Calu3 (cell line): ENCODE results near the gene ZNF134. TPM values are rescaled to one million over a fixed set of nuclear protein-coding genes. Genes with fewer than 3 reads are reported as not detected.

Experiments
- Bru-seq: library from RNA; stranded (reverse); fragments of 400-500 nt; gene quantifications from one replicate; lab custom pipeline; 2021; lab: Mats Ljungman, UMichigan
- BruChase-seq, 2 experiments: library from RNA; stranded (reverse); fragments of 400-500 nt; gene quantifications; one replicate each; lab custom pipeline; 2021; lab: Mats Ljungman, UMichigan
- BruUV-seq: library from RNA; stranded (reverse); fragments of 400-500 nt; replicated peaks from 2 replicates; lab custom pipeline; 2021; lab: Mats Ljungman, UMichigan
- CTCF ChIA-PET: fragments of 300-600 bp; sonication (Branson Sonifier 250); formaldehyde crosslinking; loops from one replicate; lab custom pipeline; 2022; ENCODE audit warnings: antibody characterized with exemption; lab: Charles Lee
- DNase-seq: peaks from one replicate; pipeline ENCODE4 v3.0.0; 2022
- H3K27ac Mint-ChIP-seq: one replicate; pipeline ENCODE4 v1.8.0; 2022; ENCODE audit warnings: mixed read lengths; ENCODE audit not compliant: unreplicated experiment
- H3K27me3 Mint-ChIP-seq: one replicate; pipeline ENCODE4 v1.8.0; 2022; ENCODE audit warnings: mixed read lengths; ENCODE audit not compliant: unreplicated experiment
- H3K36me3 Mint-ChIP-seq: one replicate; pipeline ENCODE4 v1.8.0; 2022; ENCODE audit warnings: mild to moderate bottlenecking, moderate library complexity, mixed read lengths; ENCODE audit not compliant: insufficient read depth, unreplicated experiment
- H3K4me1 Mint-ChIP-seq: one replicate; pipeline ENCODE4 v1.8.0; 2022; ENCODE audit warnings: mild to moderate bottlenecking, low read depth, mixed read lengths; ENCODE audit not compliant: unreplicated experiment
- H3K4me3 Mint-ChIP-seq: one replicate; pipeline ENCODE4 v1.8.0; 2022; ENCODE audit warnings: mild to moderate bottlenecking, low read depth, moderate library complexity, mixed read lengths; ENCODE audit not compliant: unreplicated experiment
- H3K9me3 Mint-ChIP-seq: one replicate; pipeline ENCODE4 v1.8.0; 2022; ENCODE audit warnings: low read depth, mixed read lengths; ENCODE audit not compliant: unreplicated experiment
- intact Hi-C: fragments of 100-400 bp; cut with micrococcal nuclease; formaldehyde crosslinking; loops from one replicate; pipeline ENCODE4 v1.10.0; 2022; ENCODE audit not compliant: unreplicated experiment
- long read RNA-seq: library from polyadenylated mRNA; stranded (forward); transcript quantifications from one replicate; pipeline ENCODE4 v2.0.0, GENCODE V29; 2022
- total RNA-seq: library from RNA; stranded (reverse); gene quantifications from 2 replicates; pipeline ENCODE4 v1.2.3, GENCODE V29; 2022
- TF ChIP-seq, protein P1 (sequence below): fragments of 200-600 bp; IDR thresholded peaks from one replicate; pipeline ENCODE4 v1.8.0; 2022; ENCODE audit warnings: antibody characterized with exemption; ENCODE audit not compliant: unreplicated experiment

ZNF134 gene
- 11.4 and 13.2 TPM in 2 replicates for total RNA-seq
- percentile 79 among the genes with signal in this experiment for Bru-seq, nascent RNA
- BruChase-seq, experiment 1, labeled RNA remaining after a 6-hour chase, result percentile 65 among the genes with signal in this experiment
- BruChase-seq, experiment 2, labeled RNA remaining after a 2-hour chase, result percentile 77 among the genes with signal in this experiment
- long read RNA-seq, full-length matches to known transcripts, result 12 of 13 reads
- long read RNA-seq, partial matches to known transcripts, result 0 of 13 reads
- long read RNA-seq, other reads (novel, unspliced or antisense), result 1 of 13 reads

- TF ChIP-seq, protein P1, sequence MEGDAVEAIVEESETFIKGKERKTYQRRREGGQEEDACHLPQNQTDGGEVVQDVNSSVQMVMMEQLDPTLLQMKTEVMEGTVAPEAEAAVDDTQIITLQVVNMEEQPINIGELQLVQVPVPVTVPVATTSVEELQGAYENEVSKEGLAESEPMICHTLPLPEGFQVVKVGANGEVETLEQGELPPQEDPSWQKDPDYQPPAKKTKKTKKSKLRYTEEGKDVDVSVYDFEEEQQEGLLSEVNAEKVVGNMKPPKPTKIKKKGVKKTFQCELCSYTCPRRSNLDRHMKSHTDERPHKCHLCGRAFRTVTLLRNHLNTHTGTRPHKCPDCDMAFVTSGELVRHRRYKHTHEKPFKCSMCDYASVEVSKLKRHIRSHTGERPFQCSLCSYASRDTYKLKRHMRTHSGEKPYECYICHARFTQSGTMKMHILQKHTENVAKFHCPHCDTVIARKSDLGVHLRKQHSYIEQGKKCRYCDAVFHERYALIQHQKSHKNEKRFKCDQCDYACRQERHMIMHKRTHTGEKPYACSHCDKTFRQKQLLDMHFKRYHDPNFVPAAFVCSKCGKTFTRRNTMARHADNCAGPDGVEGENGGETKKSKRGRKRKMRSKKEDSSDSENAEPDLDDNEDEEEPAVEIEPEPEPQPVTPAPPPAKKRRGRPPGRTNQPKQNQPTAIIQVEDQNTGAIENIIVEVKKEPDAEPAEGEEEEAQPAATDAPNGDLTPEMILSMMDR, result no peak
- Mint-ChIP-seq H3K27ac (peak within 1 kb of the TSS; percentile 11), H3K9me3 (peaks cover 43% of the 10 kb centered on the region), H3K27me3 (no peaks in the 10 kb centered on the region), H3K4me1 (peaks cover 9% of the 10 kb centered on the region), H3K36me3 (peaks cover 29% of the 10 kb centered on the region), H3K4me3 (peak within 1 kb of the TSS; percentile 75)
- DNase-seq, result peak; percentile 89
- BruUV-seq, result TSS peak; percentile 46
- CTCF ChIA-PET, result no interaction called here
- intact Hi-C loops, result no loop called here
Measured at GRCh38 chr19:57613941-57614743, at the start of gene ZNF134. ZNF134 (plus strand) TSS chr19:57614242; CDS start chr19:57619469, 5,227 bp downstream.

- H3K27me3 Mint-ChIP-seq, result no peaks in the 10 kb centered on the region
- TF ChIP-seq, protein P1, result no peak
- no peaks in the 10 kb centered on the region for H3K4me1 Mint-ChIP-seq
- peaks cover 9% of the 10 kb centered on the region for H3K36me3 Mint-ChIP-seq
- no peak for DNase-seq
- peaks cover 29% of the 10 kb centered on the region for H3K9me3 Mint-ChIP-seq
- CTCF ChIA-PET, result no interaction called here
- H3K4me3 Mint-ChIP-seq, result no peak overlapping the region
- no peak overlapping the region for H3K27ac Mint-ChIP-seq
- intact Hi-C loops, result no loop called here
- no TSS peak for BruUV-seq
Measured at GRCh38 chr19:57566396-57567265, 47.4 kb upstream of the ZNF134 start.

DNA sequence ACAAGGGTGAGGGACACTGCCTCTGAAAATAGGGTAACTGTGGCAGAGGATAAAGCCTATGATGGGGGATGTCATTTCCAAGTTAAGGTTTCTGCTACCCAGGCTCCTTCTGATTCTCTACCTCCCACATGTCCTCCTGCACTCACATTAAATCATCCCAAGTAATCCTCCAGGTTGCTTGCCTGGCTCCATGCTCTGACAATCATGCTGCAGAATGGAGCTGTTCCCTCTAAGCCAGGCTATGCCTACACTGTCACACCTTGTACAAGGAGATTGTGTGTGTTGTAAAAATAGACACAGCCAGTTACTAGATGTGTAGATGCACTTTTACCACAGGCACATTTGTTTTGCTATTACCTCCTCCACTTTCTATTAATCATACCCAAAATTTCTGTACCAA, 43.3 kb upstream of the ZNF134 start:
- Mint-ChIP-seq H3K27ac (no peak overlapping the region), H3K4me1 (no peaks in the 10 kb centered on the region), H3K4me3 (no peak overlapping the region), H3K9me3 (peaks cover 29% of the 10 kb centered on the region), H3K36me3 (peaks cover 29% of the 10 kb centered on the region), H3K27me3 (no peaks in the 10 kb centered on the region)
- CTCF ChIA-PET, result interaction anchor here (0.6 kb wide), 1 partner anchor 10 kb away, joined by 5 read pairs; no protein-coding TSS in a partner anchor
- intact Hi-C loops, result no loop called here
- TF ChIP-seq, protein P1, result no peak
- no TSS peak for BruUV-seq
- no peak for DNase-seq

DNA sequence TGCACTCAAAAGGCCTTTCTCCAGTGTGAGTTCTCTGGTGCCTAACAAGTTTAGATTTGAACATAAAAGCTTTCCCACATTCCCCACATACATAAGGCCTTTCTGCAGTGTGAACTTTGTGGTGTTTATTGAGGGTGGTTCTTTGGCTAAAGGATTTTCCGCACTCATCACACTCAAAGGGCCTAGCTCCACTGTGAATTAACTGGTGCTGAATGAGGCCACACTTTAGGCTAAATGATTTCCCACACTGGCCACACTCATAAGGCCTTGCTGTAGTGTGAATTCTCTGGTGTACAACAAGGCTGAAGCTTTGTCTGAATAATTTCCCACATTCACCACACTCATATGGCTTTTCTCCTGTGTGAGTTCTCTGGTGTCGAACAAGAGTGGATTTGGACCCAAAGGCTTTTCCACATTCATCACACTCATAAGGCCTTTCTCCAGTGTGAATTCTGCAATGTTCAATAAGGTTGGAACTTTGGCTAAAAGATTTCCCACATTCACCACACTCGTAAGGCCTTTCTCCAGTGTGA, 41.6 kb upstream of the ZNF134 start:
- TF ChIP-seq, protein P1, result no peak
- no peak for DNase-seq
- Mint-ChIP-seq H3K36me3 (peaks cover 42% of the 10 kb centered on the region), H3K27ac (no peak overlapping the region), H3K27me3 (no peaks in the 10 kb centered on the region), H3K4me3 (no peak overlapping the region), H3K9me3 (peaks cover 34% of the 10 kb centered on the region), H3K4me1 (peaks cover 8% of the 10 kb centered on the region)
- no TSS peak for BruUV-seq
- intact Hi-C loops, result no loop called here
- CTCF ChIA-PET, result no interaction called here
